Endothelial cell of umbilical vein (primary cell): ENCODE results near the gene CFAP46. TPM values are rescaled to one million over a fixed set of nuclear protein-coding genes. Genes with fewer than 3 reads are reported as not detected.

Experiments
- BruUV-seq: library from RNA; stranded (reverse); fragments of 400-500 nt; replicated peaks from 2 replicates; lab custom pipeline; 2021; lab: Mats Ljungman, UMichigan
- CTCF ChIA-PET: fragments of 300-600, 350-600 bp; sonication (Branson Sonifier 250); formaldehyde crosslinking; loops from one replicate; lab custom pipeline; 2021; ENCODE audit warnings: antibody characterized with exemption, inconsistent platforms; lab: Charles Lee
- POLR2A ChIA-PET: fragments of 300-600, 350-600 bp; sonication (Branson Sonifier 250); formaldehyde crosslinking; loops from one replicate; lab custom pipeline; 2021; ENCODE audit warnings: antibody characterized with exemption, inconsistent platforms; lab: Charles Lee
- DNase-seq: peaks from one replicate; pipeline ENCODE4 v3.0.0-alpha.2; 2011; ENCODE audit warnings: low read depth, low spot score
- FAIRE-seq: peaks from 2 replicates; lab custom pipeline; 2011; peaks lifted over from hg19 to GRCh38; lab: Jason Lieb, UNC
- H2AFZ ChIP-seq: 2 replicates; pipeline ENCODE4 v1.6.0; 2012; ENCODE audit warnings: low read depth, low read length, control low read depth, inconsistent platforms
- H3K27ac ChIP-seq: 2 replicates; pipeline ENCODE4 v1.5.1; 2011; ENCODE audit warnings: low read depth, mild to moderate bottlenecking, control low read depth, low read length, moderate library complexity; ENCODE audit not compliant: insufficient read depth
- H3K27me3 ChIP-seq, 2 experiments: 2 replicates each; pipeline versions ENCODE4 v1.6.0 to v1.6.1; 2011; ENCODE audit warnings: low read length in 2 of 2, mixed read lengths in 1 of 2; ENCODE audit not compliant: control insufficient read depth in 2 of 2, insufficient read depth in 2 of 2
- H3K36me3 ChIP-seq, 2 experiments: 2 replicates in 1 of 2; 3 replicates in 1 of 2; pipeline ENCODE4 v1.5.1; 2011; ENCODE audit warnings: low read length in 2 of 2, mild to moderate bottlenecking in 1 of 2, moderate library complexity in 1 of 2; ENCODE audit not compliant: control insufficient read depth in 2 of 2, insufficient read depth in 2 of 2; ENCODE audit errors: extremely low read depth in 1 of 2
- H3K4me1 ChIP-seq: 3 replicates; pipeline ENCODE4 v1.5.1; 2011; ENCODE audit warnings: mild to moderate bottlenecking, low read length; ENCODE audit not compliant: control insufficient read depth, insufficient read depth; ENCODE audit errors: extremely low read depth
- H3K4me2 ChIP-seq: 2 replicates; pipeline ENCODE4 v1.6.1; 2011; ENCODE audit warnings: low read length, control low read depth, mixed read lengths; ENCODE audit not compliant: insufficient read depth
- H3K4me3 ChIP-seq, 3 experiments: fragments of 200-600 bp in 1 of 3; sonication (generic), shearing (Covaris generic) in 1 of 3; replicated peaks in 1 of 3; 2 replicates each; pipeline ENCODE4 v1.5.1; 2011 to 2016; ENCODE audit warnings: control low read depth in 3 of 3, low read length in 3 of 3, mild to moderate bottlenecking in 2 of 3, inconsistent platforms in 1 of 3, low read depth in 1 of 3, moderate library complexity in 1 of 3; ENCODE audit not compliant: insufficient read depth in 1 of 3
- H3K79me2 ChIP-seq: 2 replicates; pipeline ENCODE4 v1.6.0; 2012; ENCODE audit warnings: low read length, inconsistent platforms; ENCODE audit not compliant: control insufficient read depth, insufficient read depth
- H3K9ac ChIP-seq: replicated peaks from 2 replicates; pipeline ENCODE3; 2011; ENCODE audit warnings: low read length, control low read depth; ENCODE audit not compliant: insufficient read depth; ENCODE audit errors: extremely low read depth
- H3K9me1 ChIP-seq: replicated peaks from 3 replicates; pipeline ENCODE4 v1.6.0; 2011; ENCODE audit warnings: mild to moderate bottlenecking, low read length; ENCODE audit not compliant: control insufficient read depth, insufficient read depth; ENCODE audit errors: extremely low read depth
- H3K9me3 ChIP-seq: replicated peaks from 2 replicates; pipeline ENCODE4 v1.5.1; 2012; ENCODE audit warnings: low read length, inconsistent platforms; ENCODE audit not compliant: control insufficient read depth, insufficient read depth
- H4K20me1 ChIP-seq: replicated peaks from 2 replicates; pipeline ENCODE3; 2011; ENCODE audit warnings: mild to moderate bottlenecking, low read length; ENCODE audit not compliant: control insufficient read depth, insufficient read depth; ENCODE audit errors: extremely low read depth
- EZH2 ChIP-seq: IDR thresholded peaks from 2 replicates; pipeline ENCODE4 v1.6.1; 2012; ENCODE audit warnings: borderline replicate concordance, low read depth, mild to moderate bottlenecking, moderate library complexity, low read length, inconsistent platforms; ENCODE audit not compliant: severe bottlenecking
- FOS ChIP-seq: IDR thresholded peaks from 2 replicates; pipeline ENCODE4 v1.6.1; 2011; ENCODE audit warnings: mild to moderate bottlenecking, low read length, moderate library complexity, borderline replicate concordance; ENCODE audit not compliant: insufficient read depth
- GATA2 ChIP-seq: IDR thresholded peaks from 2 replicates; pipeline ENCODE4 v1.7.0; 2011; ENCODE audit warnings: low read depth, mild to moderate bottlenecking, moderate library complexity, mixed read lengths, low read length; ENCODE audit not compliant: insufficient read length, insufficient read depth
- JUN ChIP-seq: IDR thresholded peaks from 2 replicates; pipeline ENCODE4 v1.6.1; 2011; ENCODE audit warnings: borderline replicate concordance, low read depth; ENCODE audit not compliant: insufficient read length, insufficient read depth
- MYC ChIP-seq: IDR thresholded peaks from one replicate; pipeline ENCODE4 v1.6.1; 2011; ENCODE audit warnings: mild to moderate bottlenecking, low read depth, low read length
- POLR2A ChIP-seq: IDR thresholded peaks from 2 replicates; pipeline ENCODE4 v1.6.1; 2012; ENCODE audit warnings: low read depth, mild to moderate bottlenecking, control low read depth, low read length
- POLR2AphosphoS5 ChIP-seq: IDR thresholded peaks from 2 replicates; pipeline ENCODE4 v1.6.1; 2012; ENCODE audit warnings: low read depth, mild to moderate bottlenecking, control low read depth, low read length, moderate library complexity; ENCODE audit not compliant: insufficient read depth
- dilution Hi-C: fragments of 300-500 bp; cut with MboI; formaldehyde crosslinking; loops from one replicate; pipeline ENCODE4 v1.15.0; 2019; ENCODE audit warnings: low sequenced_read_pairs; ENCODE audit not compliant: extremely low pct_ligation_motif_present
- intact Hi-C: fragments of 100-400 bp; cut with micrococcal nuclease; formaldehyde crosslinking; loops from one replicate; pipeline ENCODE4 v1.10.0; 2022
- polyA plus RNA-seq, 4 experiments: library from polyadenylated mRNA; depleted of rRNA in 3 of 4; stranded (reverse) in 3 of 4; unstranded in 1 of 4; fragments of >200 nt; gene quantifications; 2 replicates each; pipeline versions ENCODE4 v1.2.1 to v1.2.3, GENCODE V29; 2011 to 2012; ENCODE audit warnings: missing spikeins in 1 of 4
- total RNA-seq: library from RNA; stranded (reverse); gene quantifications from 2 replicates; pipeline ENCODE4 v1.2.3, GENCODE V29; 2021
- TF ChIP-seq, protein P1 (sequence below): IDR thresholded peaks from 2 replicates; pipeline ENCODE4 v1.6.1; 2011; ENCODE audit not compliant: insufficient read depth, insufficient read length
- TF ChIP-seq, protein P2 (sequence below), 2 donors: IDR thresholded peaks; 1 replicate in 1 of 2; 2 replicates in 1 of 2; pipeline ENCODE4 v1.5.1; 2011; ENCODE audit warnings: low read length in 2 of 2, mild to moderate bottlenecking in 2 of 2, moderate library complexity in 2 of 2, control low read depth in 1 of 2, inconsistent platforms in 1 of 2, low read depth in 1 of 2; ENCODE audit not compliant: insufficient read depth in 1 of 2; ENCODE audit errors: extremely low read depth in 1 of 2

CFAP46 gene
- total and polyA plus RNA-seq, 2 donors (not counting 3 experiments of a cell fraction or from before 2014, with no cell fraction given), result 0.75 to 0.98 TPM

DNA sequence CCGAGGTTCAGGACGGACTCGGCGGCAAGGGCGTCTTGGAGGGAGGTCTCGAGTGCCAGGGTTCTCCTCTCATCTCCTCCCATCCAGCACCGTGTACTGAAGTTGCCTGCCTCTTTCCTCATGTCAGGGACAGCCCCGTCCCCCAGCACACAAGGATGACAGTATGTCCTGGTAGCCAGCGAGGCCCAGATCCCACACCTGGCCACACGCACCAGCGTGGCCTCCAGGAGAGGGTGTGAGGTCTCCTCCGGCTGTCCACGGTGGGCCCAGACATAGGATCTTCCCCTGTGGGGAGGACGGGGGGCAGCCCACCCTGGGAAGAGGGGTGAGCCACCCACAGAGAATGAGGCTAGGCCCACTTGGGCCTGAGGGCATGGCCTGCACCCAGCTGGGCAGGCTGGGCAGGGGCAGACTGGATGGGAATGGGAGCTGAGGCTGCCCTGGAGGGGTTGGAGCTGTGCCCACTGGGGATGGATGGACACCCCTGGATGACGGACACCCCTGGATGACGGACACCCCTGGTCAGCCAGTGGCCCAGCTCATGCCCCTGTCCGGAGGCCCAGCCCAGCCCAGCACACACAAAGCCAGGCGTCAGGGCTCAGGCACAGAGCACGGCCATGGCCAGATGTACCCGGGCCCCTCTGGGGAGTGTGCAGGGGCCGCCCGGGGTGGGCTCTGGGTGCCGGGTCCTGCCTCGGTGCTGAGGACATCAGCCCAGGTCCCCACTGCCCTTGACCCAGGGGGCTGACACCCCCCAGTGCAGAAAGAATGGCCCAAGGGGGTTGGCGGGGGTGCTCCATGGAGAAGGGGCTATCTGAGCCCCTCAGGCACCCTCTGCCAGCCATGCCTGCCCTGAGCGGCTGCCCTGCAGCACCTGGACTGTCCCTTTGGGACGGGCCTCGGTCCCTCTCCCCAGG lies 30.9 kb upstream of the CFAP46 start:
- DNase-seq (no peak), FAIRE-seq (no peak)
- Histone ChIP-seq H3K4me1 (no peaks in the 10 kb centered on the region), H3K27me3 (no peaks in the 10 kb centered on the region), H3K9me3 (no peaks in the 10 kb centered on the region), H3K27ac (no peak overlapping the region), H2AFZ (no peak overlapping the region), H3K36me3 (no peaks in the 10 kb centered on the region), H3K79me2 (no peaks in the 10 kb centered on the region), H3K9me1 (no peaks in the 10 kb centered on the region), H3K9ac (no peak overlapping the region), H3K4me2 (no peak overlapping the region), H4K20me1 (no peaks in the 10 kb centered on the region), H3K4me3 (no peak overlapping the region)
- intact Hi-C loops (no loop called here), dilution Hi-C loops (no loop called here)
- POLR2A ChIA-PET, result no interaction called here
- CTCF ChIA-PET, result no interaction called here
- BruUV-seq, result no TSS peak
- TF ChIP-seq POLR2AphosphoS5 (no peak), JUN (no peak), FOS (no peak), GATA2 (no peak), MYC (no peak), POLR2A (no peak), EZH2 (no peak)
- TF ChIP-seq, protein P1, sequence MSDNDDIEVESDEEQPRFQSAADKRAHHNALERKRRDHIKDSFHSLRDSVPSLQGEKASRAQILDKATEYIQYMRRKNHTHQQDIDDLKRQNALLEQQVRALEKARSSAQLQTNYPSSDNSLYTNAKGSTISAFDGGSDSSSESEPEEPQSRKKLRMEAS, result no peak
- TF ChIP-seq, protein P2, sequence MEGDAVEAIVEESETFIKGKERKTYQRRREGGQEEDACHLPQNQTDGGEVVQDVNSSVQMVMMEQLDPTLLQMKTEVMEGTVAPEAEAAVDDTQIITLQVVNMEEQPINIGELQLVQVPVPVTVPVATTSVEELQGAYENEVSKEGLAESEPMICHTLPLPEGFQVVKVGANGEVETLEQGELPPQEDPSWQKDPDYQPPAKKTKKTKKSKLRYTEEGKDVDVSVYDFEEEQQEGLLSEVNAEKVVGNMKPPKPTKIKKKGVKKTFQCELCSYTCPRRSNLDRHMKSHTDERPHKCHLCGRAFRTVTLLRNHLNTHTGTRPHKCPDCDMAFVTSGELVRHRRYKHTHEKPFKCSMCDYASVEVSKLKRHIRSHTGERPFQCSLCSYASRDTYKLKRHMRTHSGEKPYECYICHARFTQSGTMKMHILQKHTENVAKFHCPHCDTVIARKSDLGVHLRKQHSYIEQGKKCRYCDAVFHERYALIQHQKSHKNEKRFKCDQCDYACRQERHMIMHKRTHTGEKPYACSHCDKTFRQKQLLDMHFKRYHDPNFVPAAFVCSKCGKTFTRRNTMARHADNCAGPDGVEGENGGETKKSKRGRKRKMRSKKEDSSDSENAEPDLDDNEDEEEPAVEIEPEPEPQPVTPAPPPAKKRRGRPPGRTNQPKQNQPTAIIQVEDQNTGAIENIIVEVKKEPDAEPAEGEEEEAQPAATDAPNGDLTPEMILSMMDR (IDR thresholded peaks at IDR 0.05; ENCODE audit: extremely low read depth in 1 of 2, insufficient read depth in 1 of 2, low read depth in 1 of 2, low read length in 2 of 2), result no peak
